ENCODE results near the gene RNF150.

The RNF150 gene

DNA sequence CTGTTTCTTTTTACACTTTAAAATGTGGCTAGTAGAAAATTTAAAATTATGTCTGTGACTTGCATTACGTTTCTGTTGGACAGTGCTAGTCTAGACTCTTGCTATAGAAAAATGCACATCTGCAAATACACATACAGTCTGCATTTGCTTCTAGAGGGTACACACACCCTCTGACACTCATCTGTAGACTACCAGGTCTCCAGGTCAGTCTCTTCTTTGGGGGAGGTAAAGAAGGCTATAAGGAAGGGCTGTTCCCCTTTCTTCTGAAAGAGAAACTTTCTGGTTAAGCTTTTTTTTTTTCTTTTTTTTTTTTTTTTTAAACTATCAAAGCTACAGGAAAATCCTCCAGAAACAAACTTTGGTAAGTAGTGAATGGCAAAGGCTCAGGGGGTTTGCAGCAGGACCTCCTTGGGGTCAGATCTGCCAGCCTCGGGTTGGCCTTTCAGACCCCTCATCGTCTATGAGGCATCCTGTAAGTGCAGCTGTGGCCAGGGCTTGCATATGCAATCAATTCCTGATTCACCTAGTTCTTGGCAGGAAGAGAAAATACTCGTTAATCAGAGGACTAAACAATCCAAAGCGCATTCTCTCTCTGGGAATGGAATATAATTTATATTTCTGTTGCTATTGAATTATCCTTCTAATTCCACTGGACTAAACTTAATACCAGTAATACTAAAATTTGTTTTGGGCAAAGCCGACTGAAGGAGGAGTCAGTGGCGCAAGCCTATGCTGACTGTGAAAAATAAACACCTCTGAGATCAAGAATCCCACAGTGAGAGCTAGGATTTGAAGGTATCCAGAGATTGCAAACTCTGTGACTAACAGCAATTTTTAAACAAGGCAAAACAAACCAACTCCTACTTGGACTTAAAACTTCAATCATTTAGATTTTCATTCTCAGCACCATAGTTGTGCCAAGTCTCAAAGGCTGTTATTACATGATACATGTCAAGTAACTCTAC lies 267.7 kb downstream of the RNF150 start:
- no peak overlapping the region for H3K4me3 ChIP-seq (ENCODE audit: low read depth, low read length)
- DNase-seq (ENCODE audit: low read depth) = no peak
- TF ChIP-seq, protein P1, sequence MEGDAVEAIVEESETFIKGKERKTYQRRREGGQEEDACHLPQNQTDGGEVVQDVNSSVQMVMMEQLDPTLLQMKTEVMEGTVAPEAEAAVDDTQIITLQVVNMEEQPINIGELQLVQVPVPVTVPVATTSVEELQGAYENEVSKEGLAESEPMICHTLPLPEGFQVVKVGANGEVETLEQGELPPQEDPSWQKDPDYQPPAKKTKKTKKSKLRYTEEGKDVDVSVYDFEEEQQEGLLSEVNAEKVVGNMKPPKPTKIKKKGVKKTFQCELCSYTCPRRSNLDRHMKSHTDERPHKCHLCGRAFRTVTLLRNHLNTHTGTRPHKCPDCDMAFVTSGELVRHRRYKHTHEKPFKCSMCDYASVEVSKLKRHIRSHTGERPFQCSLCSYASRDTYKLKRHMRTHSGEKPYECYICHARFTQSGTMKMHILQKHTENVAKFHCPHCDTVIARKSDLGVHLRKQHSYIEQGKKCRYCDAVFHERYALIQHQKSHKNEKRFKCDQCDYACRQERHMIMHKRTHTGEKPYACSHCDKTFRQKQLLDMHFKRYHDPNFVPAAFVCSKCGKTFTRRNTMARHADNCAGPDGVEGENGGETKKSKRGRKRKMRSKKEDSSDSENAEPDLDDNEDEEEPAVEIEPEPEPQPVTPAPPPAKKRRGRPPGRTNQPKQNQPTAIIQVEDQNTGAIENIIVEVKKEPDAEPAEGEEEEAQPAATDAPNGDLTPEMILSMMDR (conservative IDR thresholded peaks at IDR 0.05; ENCODE audit: low read depth, low read length) = no peak

DNA sequence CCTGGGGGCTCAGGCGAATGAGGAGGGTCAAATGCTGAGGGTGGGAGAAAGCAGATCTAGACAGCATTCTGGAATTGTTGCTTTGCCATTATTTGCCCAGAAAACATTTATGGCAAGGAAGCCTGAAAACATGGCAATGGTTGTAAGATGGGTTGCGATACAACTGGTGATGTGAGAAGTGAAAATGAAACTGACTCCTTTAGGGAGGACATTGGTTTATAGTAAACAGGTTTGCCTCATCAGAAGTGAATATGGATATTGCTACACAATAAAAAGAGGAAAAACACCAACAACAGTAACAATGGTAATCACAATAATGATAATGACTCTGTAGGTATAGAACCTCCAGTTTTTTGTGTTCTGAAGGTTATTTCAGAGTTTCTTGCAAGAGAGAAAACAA lies 270.1 kb downstream of the RNF150 start:
- no peak overlapping the region for H3K4me3 ChIP-seq (ENCODE audit: low read depth, low read length)
- TF ChIP-seq, protein P1 (conservative IDR thresholded peaks at IDR 0.05; ENCODE audit: low read depth, low read length) = no peak
- DNase-seq (ENCODE audit: low read depth) = peak; percentile 17

- TF ChIP-seq, protein P1 (conservative IDR thresholded peaks at IDR 0.05; ENCODE audit: low read depth, low read length) = no peak
- H3K4me3 ChIP-seq (ENCODE audit: low read depth, low read length) = no peak overlapping the region
- no peak for DNase-seq (ENCODE audit: low read depth)
Observed at GRCh38 chr4:140862177-140862442, 271.2 kb downstream of the RNF150 start.

DNA sequence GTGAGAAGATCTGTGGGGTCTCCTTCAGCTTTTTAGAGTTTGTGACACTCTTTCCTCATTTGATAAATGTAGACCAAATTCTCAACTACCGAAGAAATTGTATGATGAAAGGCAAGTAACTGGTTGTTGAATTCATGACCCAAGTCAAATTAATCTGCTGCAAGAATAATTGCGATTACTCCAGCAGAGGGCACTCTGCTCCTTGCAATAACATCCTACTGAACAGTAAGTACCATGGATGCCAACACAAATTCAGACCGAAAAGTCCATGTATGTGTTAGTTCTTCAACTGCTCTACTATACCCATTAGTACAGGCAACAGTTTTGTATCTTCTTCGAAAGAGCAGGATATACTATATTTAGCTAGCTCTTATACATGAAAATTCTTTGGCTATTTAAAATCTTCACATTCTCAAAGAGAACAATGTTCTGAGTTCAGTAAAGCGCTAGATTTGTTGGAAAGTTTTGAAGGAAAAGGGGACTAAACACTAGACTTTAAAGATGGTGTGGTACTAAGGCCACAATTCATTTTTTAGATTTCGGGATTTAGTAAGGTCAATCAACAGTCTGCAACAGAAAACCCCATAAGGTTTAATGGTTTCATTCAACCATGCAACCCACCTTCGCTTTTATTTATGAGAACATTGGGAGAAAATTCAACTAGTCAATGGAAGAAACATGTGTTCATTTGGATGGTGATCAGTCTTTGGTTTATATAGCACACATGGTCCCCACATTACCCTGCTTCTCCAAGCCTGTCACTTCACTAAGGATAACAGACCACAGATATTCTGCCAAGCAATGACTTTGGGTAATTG lies 271.7 kb downstream of the RNF150 start:
- DNase-seq (ENCODE audit: low read depth) = peak; percentile 95
- no peak overlapping the region for H3K4me3 ChIP-seq (ENCODE audit: low read depth, low read length)
- TF ChIP-seq, protein P1 (conservative IDR thresholded peaks at IDR 0.05; ENCODE audit: low read depth, low read length) = peak; percentile 80

DNA sequence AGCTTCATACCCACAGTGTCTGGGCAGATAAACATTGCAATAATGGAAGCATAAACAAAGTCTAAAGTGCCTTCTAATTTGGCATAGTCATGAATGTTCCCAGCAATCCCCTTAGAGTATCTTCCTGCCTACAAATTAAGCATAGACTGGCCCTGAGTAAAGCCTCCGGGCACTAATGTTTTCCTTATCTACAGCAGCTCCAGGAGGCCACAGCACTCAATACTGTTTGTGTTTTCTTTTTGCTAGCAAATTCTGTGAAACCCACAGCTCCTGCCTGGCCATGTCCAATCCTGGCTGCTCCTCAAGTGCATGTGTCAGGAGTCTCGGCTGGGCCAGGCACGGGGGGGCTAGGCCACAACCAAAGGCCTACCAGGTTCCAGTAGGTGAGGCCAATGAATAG lies 274.4 kb downstream of the RNF150 start:
- TF ChIP-seq, protein P1 (conservative IDR thresholded peaks at IDR 0.05; ENCODE audit: low read depth, low read length) = no peak
- peak; percentile 37 for DNase-seq (ENCODE audit: low read depth)

DNA sequence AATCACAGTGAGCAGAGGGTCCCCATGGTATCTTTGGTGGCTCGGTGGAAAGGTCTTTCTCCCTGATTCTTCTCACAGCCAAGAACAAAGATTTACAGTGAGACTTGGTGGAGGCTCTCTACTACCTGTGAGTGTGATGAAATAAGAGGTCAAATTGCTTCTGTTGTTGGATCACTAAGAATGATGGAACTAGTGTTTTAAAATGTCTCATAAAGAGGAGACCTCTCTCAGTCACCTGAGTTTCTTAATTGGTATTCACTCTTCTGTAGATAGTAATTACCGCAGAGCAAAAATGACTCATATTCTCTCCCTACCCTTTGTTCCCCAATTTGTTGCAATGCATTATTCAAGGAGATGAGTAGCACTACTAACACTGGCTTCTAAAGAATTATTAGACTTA lies 276.2 kb downstream of the RNF150 start:
- H3K4me3 ChIP-seq (ENCODE audit: low read depth, low read length) = no peak overlapping the region

More for the DNA sequence above, 274.4 kb downstream of the RNF150 start:
- no peak overlapping the region for H3K4me3 ChIP-seq (ENCODE audit: low read depth, low read length)

More for the DNA sequence above, 276.2 kb downstream of the RNF150 start:
- TF ChIP-seq, protein P1 (conservative IDR thresholded peaks at IDR 0.05; ENCODE audit: low read depth, low read length) = no peak
- DNase-seq (ENCODE audit: low read depth) = no peak

Data from choroid plexus epithelial cell (primary cell).